Parathyroid adenoma (tissue), 2 donors: ENCODE data around the gene KRT72.

Experiments
- H2AFZ ChIP-seq: fragments of 300-600 bp; sonication (generic); one replicate; pipeline ENCODE4 v1.7.0; 2017; ENCODE audit warnings: antibody characterized with exemption, mild to moderate bottlenecking
- H3K27ac ChIP-seq: fragments of 300-600 bp; sonication (generic); one replicate; pipeline ENCODE4 v1.7.0; 2017
- H3K27me3 ChIP-seq: fragments of 300-600 bp; sonication (generic); one replicate; pipeline ENCODE4 v1.7.0; 2017; ENCODE audit warnings: low read length; ENCODE audit not compliant: control insufficient read depth, insufficient read depth
- H3K36me3 ChIP-seq: fragments of 300-600 bp; sonication (generic); one replicate; pipeline ENCODE4 v1.7.0; 2017; ENCODE audit warnings: low read length; ENCODE audit not compliant: control insufficient read depth, insufficient read depth
- H3K4me1 ChIP-seq: fragments of 300-600 bp; sonication (generic); one replicate; pipeline ENCODE4 v1.7.0; 2017; ENCODE audit warnings: control low read depth
- H3K4me2 ChIP-seq: fragments of 300-600 bp; sonication (generic); one replicate; pipeline ENCODE4 v1.7.0; 2017; ENCODE audit warnings: low read length
- H3K4me3 ChIP-seq: fragments of 300-600 bp; sonication (generic); one replicate; pipeline ENCODE4 v1.7.0; 2017; ENCODE audit warnings: low read depth, low read length
- H3K79me2 ChIP-seq: fragments of 300-600 bp; sonication (generic); one replicate; pipeline ENCODE4 v1.7.0; 2017; ENCODE audit warnings: control low read depth
- H3K9ac ChIP-seq: fragments of 300-600 bp; sonication (generic); one replicate; pipeline ENCODE4 v1.7.0; 2017; ENCODE audit warnings: mild to moderate bottlenecking
- H3K9me3 ChIP-seq: fragments of 300-600 bp; sonication (generic); one replicate; pipeline ENCODE4 v1.7.0; 2017; ENCODE audit warnings: low read length; ENCODE audit not compliant: control insufficient read depth
- CTCF ChIP-seq: fragments of 300-600 bp; sonication (generic); IDR thresholded peaks from one replicate; pipeline ENCODE4 v1.7.0; 2017; ENCODE audit warnings: antibody characterized with exemption, mild to moderate bottlenecking
- donor health status: primary hyperparathyroidism.

The KRT72 gene

GRCh38 chr12:52628841-52629240 lies 27.6 kb upstream of the KRT72 start:
- H3K4me2 ChIP-seq, result no peak overlapping the region

GRCh38 chr12:52628111-52628507 lies 26.8 kb upstream of the KRT72 start:
- Histone ChIP-seq H3K4me2 (no peak overlapping the region), H3K9me3 (no peaks in the 10 kb centered on the region), H2AFZ (no peak overlapping the region), H3K9ac (no peak overlapping the region), H3K4me3 (no peak overlapping the region), H3K79me2 (no peaks in the 10 kb centered on the region), H3K36me3 (no peaks in the 10 kb centered on the region), H3K27me3 (no peaks in the 10 kb centered on the region), H3K4me1 (no peaks in the 10 kb centered on the region), H3K27ac (no peak overlapping the region)
- no peak for TF ChIP-seq CTCF

More at GRCh38 chr12:52628841-52629240, 27.6 kb upstream of the KRT72 start:
- Histone ChIP-seq H3K36me3 (no peaks in the 10 kb centered on the region), H3K27ac (no peak overlapping the region), H2AFZ (no peak overlapping the region), H3K4me3 (no peak overlapping the region), H3K9ac (no peak overlapping the region), H3K4me1 (no peaks in the 10 kb centered on the region), H3K79me2 (no peaks in the 10 kb centered on the region), H3K9me3 (no peaks in the 10 kb centered on the region), H3K27me3 (no peaks in the 10 kb centered on the region)
- no peak for TF ChIP-seq CTCF

- H3K9me3 ChIP-seq, result no peaks in the 10 kb centered on the region
- TF ChIP-seq CTCF, result no peak
Observed at GRCh38 chr12:52627395-52628110, 26.3 kb upstream of the KRT72 start.

GRCh38 chr12:52622349-52622748 lies 21.1 kb upstream of the KRT72 start:
- Histone ChIP-seq H3K27me3 (no peaks in the 10 kb centered on the region), H3K27ac (no peak overlapping the region), H3K9ac (no peak overlapping the region), H3K4me3 (no peak overlapping the region), H2AFZ (no peak overlapping the region), H3K4me1 (no peaks in the 10 kb centered on the region), H3K79me2 (no peaks in the 10 kb centered on the region), H3K9me3 (no peaks in the 10 kb centered on the region), H3K4me2 (no peak overlapping the region), H3K36me3 (no peaks in the 10 kb centered on the region)
- TF ChIP-seq CTCF, result no peak

More at GRCh38 chr12:52627395-52628110, 26.3 kb upstream of the KRT72 start:
- H3K4me2 ChIP-seq, result no peak overlapping the region
- no peak overlapping the region for H3K4me3 ChIP-seq
- no peaks in the 10 kb centered on the region for H3K36me3 ChIP-seq
- H3K4me1 ChIP-seq, result no peaks in the 10 kb centered on the region
- no peaks in the 10 kb centered on the region for H3K27me3 ChIP-seq
- no peak overlapping the region for H3K27ac ChIP-seq
- no peaks in the 10 kb centered on the region for H3K79me2 ChIP-seq
- H2AFZ ChIP-seq, result no peak overlapping the region
- H3K9ac ChIP-seq, result no peak overlapping the region

GRCh38 chr12:52618866-52619265 lies 17.6 kb upstream of the KRT72 start:
- TF ChIP-seq CTCF, result no peak
- Histone ChIP-seq H3K4me2 (no peak overlapping the region), H3K79me2 (no peaks in the 10 kb centered on the region), H3K27me3 (no peaks in the 10 kb centered on the region), H3K36me3 (no peaks in the 10 kb centered on the region), H3K9me3 (no peaks in the 10 kb centered on the region), H3K4me1 (no peaks in the 10 kb centered on the region), H3K4me3 (no peak overlapping the region), H2AFZ (no peak overlapping the region), H3K27ac (no peak overlapping the region), H3K9ac (no peak overlapping the region)
